B cell (primary cell): ENCODE data around the gene CATSPERE. TPM values are rescaled to one million over a fixed set of nuclear protein-coding genes. Genes with fewer than 3 reads are reported as not detected.

Experiments
- ATAC-seq: fragments of 200-7000 bp; cut with Tn5 transposase; one replicate; pipeline ENCODE4 v1.10.0; 2021; ENCODE audit warnings: low read depth, mild to moderate bottlenecking, moderate number of reproducible peaks, moderate library complexity
- CTCF ChIA-PET: fragments of 350-600 bp; sonication (Branson Sonifier 250); formaldehyde crosslinking; loops from one replicate; lab custom pipeline; 2021; ENCODE audit warnings: antibody characterized with exemption, inconsistent platforms; lab: Charles Lee
- POLR2A ChIA-PET: fragments of 350-600 bp; sonication (Branson Sonifier 250); formaldehyde crosslinking; loops from one replicate; lab custom pipeline; 2021; ENCODE audit warnings: antibody characterized with exemption; lab: Charles Lee
- DNase-seq: peaks from one replicate; pipeline ENCODE4 v3.0.0; 2013
- H2AFZ ChIP-seq: 2 replicates; pipeline ENCODE4 v1.6.1; 2012; ENCODE audit warnings: mild to moderate bottlenecking, low read depth, low read length; ENCODE audit not compliant: insufficient read depth, poor library complexity, severe bottlenecking
- H3K27ac ChIP-seq, 2 donors: 1 replicate in 1 of 2; 2 replicates in 1 of 2; pipeline ENCODE4 v1.5.1; 2012 to 2013; ENCODE audit warnings: low read length in 2 of 2, mild to moderate bottlenecking in 2 of 2, moderate library complexity in 1 of 2
- H3K27me3 ChIP-seq, 4 experiments: fragments of 200-600 bp in 1 of 4; sonication (generic) in 1 of 4; replicated peaks in 1 of 4; 1 replicate in 2 of 4; 2 replicates in 2 of 4; pipeline versions ENCODE4 v1.6.1 to v1.7.0; 2013 to 2016; ENCODE audit warnings: low read length in 3 of 4, mild to moderate bottlenecking in 2 of 4, mixed read lengths in 1 of 4, moderate library complexity in 1 of 4; ENCODE audit not compliant: insufficient read depth in 4 of 4, control insufficient read depth in 3 of 4; ENCODE audit errors: control extremely low read depth in 1 of 4
- H3K36me3 ChIP-seq, 2 experiments: replicated peaks in 1 of 2; 1 replicate in 1 of 2; 2 replicates in 1 of 2; pipeline versions ENCODE4 v1.6.1 to v1.7.1; 2013; ENCODE audit warnings: low read length in 1 of 2; ENCODE audit not compliant: insufficient read depth in 2 of 2, control insufficient read depth in 1 of 2; ENCODE audit errors: control extremely low read depth in 1 of 2, extremely low read depth in 1 of 2
- H3K4me1 ChIP-seq, 2 donors: fragments of 200-600 bp in 1 of 2; sonication (generic) in 1 of 2; 1 replicate in 1 of 2; 2 replicates in 1 of 2; pipeline versions ENCODE4 v1.5.1 to v1.6.1; 2013 to 2017; ENCODE audit warnings: low read length in 2 of 2; ENCODE audit not compliant: control insufficient read depth in 2 of 2, insufficient read depth in 2 of 2
- H3K4me2 ChIP-seq: replicated peaks from 2 replicates; pipeline ENCODE3; 2012; ENCODE audit warnings: mild to moderate bottlenecking, low read depth, low read length; ENCODE audit not compliant: poor library complexity, severe bottlenecking
- H3K4me3 ChIP-seq, 5 experiments: fragments of 200-600 bp in 1 of 5; sonication (generic) in 1 of 5; 1 replicate in 3 of 5; 2 replicates in 2 of 5; pipeline versions ENCODE4 v1.5.1 to v1.7.0; 2011 to 2016; ENCODE audit warnings: low read length in 4 of 5, mild to moderate bottlenecking in 4 of 5, low read depth in 2 of 5, control low read depth in 1 of 5, moderate library complexity in 1 of 5; ENCODE audit not compliant: insufficient read depth in 1 of 5; ENCODE audit errors: control extremely low read depth in 1 of 5, extremely low read depth in 1 of 5
- H3K79me2 ChIP-seq: fragments of 200-600 bp; sonication (generic); one replicate; pipeline ENCODE4 v1.6.0; 2016; ENCODE audit warnings: low read length; ENCODE audit not compliant: control insufficient read depth, insufficient read depth
- H3K9ac ChIP-seq: fragments of 200-600 bp; sonication (generic); 2 replicates; pipeline ENCODE4 v1.6.1; 2017; ENCODE audit warnings: mild to moderate bottlenecking, low read length, moderate library complexity
- H3K9me3 ChIP-seq, 3 donors: one replicate each; pipeline versions ENCODE4 v1.6.1 to v1.7.1; 2013; ENCODE audit warnings: low read length in 2 of 3; ENCODE audit not compliant: control insufficient read depth in 2 of 3, insufficient read depth in 1 of 3; ENCODE audit errors: control extremely low read depth in 1 of 3
- H4K20me1 ChIP-seq: 2 replicates; pipeline ENCODE4 v1.6.0; 2012; ENCODE audit warnings: mild to moderate bottlenecking, low read length; ENCODE audit not compliant: insufficient read depth, control insufficient read depth, poor library complexity, severe bottlenecking
- H3K27ac Mint-ChIP-seq: one replicate; pipeline ENCODE4 v1.8.0; 2021; ENCODE audit warnings: mixed read lengths
- H3K27me3 Mint-ChIP-seq: one replicate; pipeline ENCODE4 v1.8.0; 2021; ENCODE audit warnings: mixed read lengths
- H3K4me1 Mint-ChIP-seq: one replicate; pipeline ENCODE4 v1.8.0; 2021; ENCODE audit warnings: mixed read lengths
- H3K4me3 Mint-ChIP-seq: one replicate; pipeline ENCODE4 v1.8.0; 2021; ENCODE audit warnings: mixed read lengths
- H3K9me3 Mint-ChIP-seq: one replicate; pipeline ENCODE4 v1.8.0; 2022; ENCODE audit warnings: mixed read lengths; ENCODE audit not compliant: insufficient read depth
- CTCF ChIP-seq: fragments of 200-600 bp; IDR thresholded peaks from one replicate; pipeline ENCODE4 v1.8.0; 2022; ENCODE audit warnings: antibody characterized with exemption, mild to moderate bottlenecking
- EZH2 ChIP-seq: IDR thresholded peaks from 2 replicates; pipeline ENCODE4 v1.6.1; 2012; ENCODE audit warnings: borderline replicate concordance, low read depth, mild to moderate bottlenecking, moderate library complexity, low read length; ENCODE audit not compliant: insufficient read depth, poor library complexity, severe bottlenecking
- WGBS: methylation state at CpG from one replicate; pipeline ENCODE4 v1.1.5; 2013; ENCODE audit warnings: missing lambda C conversion rate; ENCODE audit not compliant: insufficient coverage; 5-methylcytosine and 5-hydroxymethylcytosine counted together
- intact Hi-C: fragments of 100-400 bp; cut with micrococcal nuclease; formaldehyde crosslinking; loops from one replicate; pipeline ENCODE4 v1.10.0; 2022
- polyA plus RNA-seq: library from polyadenylated mRNA; depleted of rRNA; stranded (reverse); fragments of >200 nt; gene quantifications from 2 replicates; pipeline ENCODE4 v1.2.3, GENCODE V29; 2012
- total RNA-seq, 2 donors: library from RNA; stranded (reverse); fragments of 120-200 nt in 1 of 2; gene quantifications; 1 replicate in 1 of 2; 2 replicates in 1 of 2; pipeline versions ENCODE4 v1.2.3 to v1.2.4, GENCODE V29; 2013 to 2022

Gene CATSPERE
- total and polyA plus RNA-seq, 2 donors (not counting 1 experiment from before 2014, with no cell fraction given), result 0.82 to 3.1 TPM

- H3K9me3 ChIP-seq, result no peaks in the 10 kb centered on the region
- H4K20me1 ChIP-seq, result no peaks in the 10 kb centered on the region
- Mint-ChIP-seq H3K4me1 (peaks cover 9% of the 10 kb centered on the region), H3K4me3 (no peak overlapping the region), H3K9me3 (no peaks in the 10 kb centered on the region), H3K27me3 (no peaks in the 10 kb centered on the region), H3K27ac (no peak overlapping the region)
- H3K36me3 ChIP-seq, result peaks cover 8 to 30% of the 10 kb centered on the region in 2 experiments
- ChIA-PET CTCF (no interaction called here), POLR2A (no interaction called here)
- H3K9ac ChIP-seq, result no peak overlapping the region
- H3K4me1 ChIP-seq, result no peaks in the 10 kb centered on the region
- ATAC-seq, result no peak
- no peaks in the 10 kb centered on the region for H3K27me3 ChIP-seq
- H3K4me3 ChIP-seq, result no peak overlapping the region
- TF ChIP-seq CTCF, result no peak
- TF ChIP-seq EZH2, result no peak
- no peak overlapping the region for H3K4me2 ChIP-seq
- H3K27ac ChIP-seq, result no peak overlapping the region
- DNase-seq, result no peak
- H2AFZ ChIP-seq, result no peak overlapping the region
- no CpG with 5 or more reads among the region's 3 CpGs for WGBS
- intact Hi-C loops, result no loop called here
- H3K79me2 ChIP-seq, result peaks cover 14% of the 10 kb centered on the region
These were observed 31.3 kb upstream of the CATSPERE start for GRCh38 chr1:244429818-244430217.

GRCh38 chr1:244431166-244431565, 29.9 kb upstream of the CATSPERE start:
- no peaks in the 10 kb centered on the region for H3K27me3 ChIP-seq
- CTCF ChIA-PET, result interaction anchor here (0.6 kb wide), 1 partner anchor 317 kb away, joined by 3 read pairs; no protein-coding TSS in a partner anchor
- H4K20me1 ChIP-seq, result peaks cover 9% of the 10 kb centered on the region
- TF ChIP-seq EZH2, result no peak
- TF ChIP-seq CTCF, result no peak
- H3K4me3 ChIP-seq, result no peak overlapping the region
- ATAC-seq (no peak), DNase-seq (no peak)
- Mint-ChIP-seq H3K27me3 (no peaks in the 10 kb centered on the region), H3K9me3 (no peaks in the 10 kb centered on the region), H3K4me1 (peaks cover 9% of the 10 kb centered on the region), H3K27ac (no peak overlapping the region), H3K4me3 (no peak overlapping the region)
- H2AFZ ChIP-seq, result no peak overlapping the region
- intact Hi-C loops, result no loop called here
- H3K9me3 ChIP-seq, result no peaks in the 10 kb centered on the region
- peaks cover 19% of the 10 kb centered on the region for H3K79me2 ChIP-seq
- POLR2A ChIA-PET, result no interaction called here
- H3K4me2 ChIP-seq, result no peak overlapping the region
- H3K27ac ChIP-seq, result no peak overlapping the region
- peaks cover 6 to 35% of the 10 kb centered on the region in 2 experiments for H3K36me3 ChIP-seq
- H3K9ac ChIP-seq, result no peak overlapping the region
- no peaks in the 10 kb centered on the region for H3K4me1 ChIP-seq
